ENCODE results near the gene RIPOR2. TPM values are rescaled to one million over a fixed set of nuclear protein-coding genes. Genes with fewer than 3 reads are reported as not detected.
A peak's percentile ranks its signal among the peaks of the same experiment; 100 is the strongest.

RIPOR2 gene
- total RNA-seq, 4 donors from 2014 or later: 5.2 to 34.0 (median 21.2) TPM

DNA sequence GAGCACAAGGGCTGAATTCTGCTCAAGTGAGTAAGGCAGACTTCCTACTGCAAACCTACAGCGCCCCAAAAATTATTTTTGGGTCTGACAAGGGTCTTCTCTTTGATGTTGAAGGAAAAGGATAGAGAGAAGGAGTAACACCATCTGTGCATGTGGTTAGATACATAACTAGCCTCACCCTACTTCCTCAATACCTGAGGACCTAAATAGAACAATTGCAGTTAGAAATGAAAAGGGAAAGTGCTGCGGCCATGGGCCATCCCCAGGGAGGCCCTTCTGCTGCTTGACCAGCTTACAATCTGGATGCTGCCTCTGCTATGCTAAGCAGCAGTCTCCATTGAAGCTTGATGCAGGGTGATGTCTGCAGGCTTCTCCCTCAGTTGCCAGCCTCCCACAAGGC lies 73.8 kb downstream of the RIPOR2 start:
- Histone ChIP-seq H3K4me1 (peaks cover 8 to 10% of the 10 kb centered on the region in 2 donors), H3K9me3 (no peaks in the 10 kb centered on the region), H3K27ac (no peak overlapping the region), H3K4me3 (no peak overlapping the region), H3K27me3 (no peaks in the 10 kb centered on the region), H3K36me3 (peaks cover 0 to 38% of the 10 kb centered on the region in 2 donors)
- DNase-seq: no peak
- ATAC-seq: no peak
- intact Hi-C loops (cut with DNase I; ENCODE audit: low total_unique reads): no loop called here
- in situ Hi-C loops (cut with MboI; ENCODE audit: low sequenced_read_pairs in 4 of 4): loop anchor here in 2 of 4 donors (5.0 to 10.0 kb wide), 2 partner anchors 153 to 205 kb away; no protein-coding TSS in a partner anchor
- TF ChIP-seq, protein P1, sequence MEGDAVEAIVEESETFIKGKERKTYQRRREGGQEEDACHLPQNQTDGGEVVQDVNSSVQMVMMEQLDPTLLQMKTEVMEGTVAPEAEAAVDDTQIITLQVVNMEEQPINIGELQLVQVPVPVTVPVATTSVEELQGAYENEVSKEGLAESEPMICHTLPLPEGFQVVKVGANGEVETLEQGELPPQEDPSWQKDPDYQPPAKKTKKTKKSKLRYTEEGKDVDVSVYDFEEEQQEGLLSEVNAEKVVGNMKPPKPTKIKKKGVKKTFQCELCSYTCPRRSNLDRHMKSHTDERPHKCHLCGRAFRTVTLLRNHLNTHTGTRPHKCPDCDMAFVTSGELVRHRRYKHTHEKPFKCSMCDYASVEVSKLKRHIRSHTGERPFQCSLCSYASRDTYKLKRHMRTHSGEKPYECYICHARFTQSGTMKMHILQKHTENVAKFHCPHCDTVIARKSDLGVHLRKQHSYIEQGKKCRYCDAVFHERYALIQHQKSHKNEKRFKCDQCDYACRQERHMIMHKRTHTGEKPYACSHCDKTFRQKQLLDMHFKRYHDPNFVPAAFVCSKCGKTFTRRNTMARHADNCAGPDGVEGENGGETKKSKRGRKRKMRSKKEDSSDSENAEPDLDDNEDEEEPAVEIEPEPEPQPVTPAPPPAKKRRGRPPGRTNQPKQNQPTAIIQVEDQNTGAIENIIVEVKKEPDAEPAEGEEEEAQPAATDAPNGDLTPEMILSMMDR (IDR thresholded peaks at IDR 0.05 in 4 of 5, conservative IDR thresholded peaks at IDR 0.05 in 1 of 5): no peak
- TF ChIP-seq POLR2A (IDR thresholded peaks at IDR 0.05): no peak

DNA sequence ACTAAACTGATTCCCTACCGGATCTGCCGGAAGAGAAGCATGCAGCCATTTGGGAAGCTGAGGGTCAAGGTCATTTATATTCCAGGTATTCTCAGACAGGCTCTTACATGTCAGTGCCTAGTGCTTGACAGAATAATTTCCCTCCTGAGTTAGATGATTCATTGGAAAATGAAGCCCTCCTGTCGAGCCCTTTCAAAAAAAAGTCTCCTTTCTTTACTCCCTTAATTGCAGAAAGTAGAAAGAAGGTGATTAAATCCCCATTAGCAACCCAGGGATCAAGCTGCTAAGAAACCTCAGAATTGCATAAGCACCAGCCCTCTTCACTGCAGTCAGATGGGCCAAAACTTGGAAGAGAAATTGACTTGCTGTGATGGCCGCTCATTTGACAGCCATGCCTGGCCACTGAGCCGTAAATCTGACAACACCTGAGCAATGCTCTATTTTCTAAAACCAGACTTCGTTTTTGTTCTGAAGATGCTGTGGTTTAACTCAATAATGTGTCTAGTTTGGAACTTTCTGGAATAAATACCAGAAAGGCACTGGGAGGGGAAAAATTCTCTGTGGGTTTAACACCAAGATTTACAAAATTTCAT lies 76.1 kb downstream of the RIPOR2 start:
- Histone ChIP-seq H3K36me3 (peaks cover 0 to 38% of the 10 kb centered on the region in 2 donors), H3K4me3 (no peak overlapping the region), H3K27ac (no peak overlapping the region), H3K9me3 (no peaks in the 10 kb centered on the region), H3K4me1 (peaks cover 0 to 1% of the 10 kb centered on the region in 2 donors), H3K27me3 (no peaks in the 10 kb centered on the region)
- in situ Hi-C loops (cut with MboI; ENCODE audit: low sequenced_read_pairs in 4 of 4) (loop anchor here (5.0 to 10.0 kb wide), 6 partner anchors 133 to 215 kb away; no protein-coding TSS in a partner anchor), intact Hi-C loops (cut with DNase I; ENCODE audit: low total_unique reads) (loop anchor here (5.0 kb wide), 1 partner anchor 73 kb away; no protein-coding TSS in a partner anchor)
- DNase-seq: no peak
- no peak for ATAC-seq
- TF ChIP-seq, protein P1 (IDR thresholded peaks at IDR 0.05 in 4 of 5, conservative IDR thresholded peaks at IDR 0.05 in 1 of 5): no peak
- no peak for TF ChIP-seq POLR2A (IDR thresholded peaks at IDR 0.05)

DNA sequence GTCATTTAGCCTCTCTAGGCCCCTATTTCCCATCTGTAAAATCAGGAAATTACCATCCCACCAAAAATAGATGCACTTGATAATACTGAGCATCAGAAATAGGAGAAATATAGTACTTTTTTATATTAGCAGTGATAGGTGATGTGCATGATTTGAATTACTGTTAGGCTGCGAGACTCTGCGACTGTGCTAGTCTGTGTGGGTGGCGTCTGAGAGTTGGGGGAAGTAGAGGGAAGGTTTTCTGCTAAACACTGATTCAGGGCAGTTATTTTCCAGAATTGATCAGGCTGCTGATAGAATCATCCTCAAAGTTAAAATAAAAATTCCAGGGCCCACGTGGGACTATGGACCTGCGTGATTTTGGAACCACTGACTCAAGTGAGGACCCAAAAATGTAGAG lies 76.6 kb downstream of the RIPOR2 start:
- in situ Hi-C loops (cut with MboI; ENCODE audit: low sequenced_read_pairs in 4 of 4): loop anchor here (5.0 to 10.0 kb wide), 5 partner anchors 133 to 216 kb away; no protein-coding TSS in a partner anchor
- peaks cover 0 to 38% of the 10 kb centered on the region in 2 donors for H3K36me3 ChIP-seq

DNA sequence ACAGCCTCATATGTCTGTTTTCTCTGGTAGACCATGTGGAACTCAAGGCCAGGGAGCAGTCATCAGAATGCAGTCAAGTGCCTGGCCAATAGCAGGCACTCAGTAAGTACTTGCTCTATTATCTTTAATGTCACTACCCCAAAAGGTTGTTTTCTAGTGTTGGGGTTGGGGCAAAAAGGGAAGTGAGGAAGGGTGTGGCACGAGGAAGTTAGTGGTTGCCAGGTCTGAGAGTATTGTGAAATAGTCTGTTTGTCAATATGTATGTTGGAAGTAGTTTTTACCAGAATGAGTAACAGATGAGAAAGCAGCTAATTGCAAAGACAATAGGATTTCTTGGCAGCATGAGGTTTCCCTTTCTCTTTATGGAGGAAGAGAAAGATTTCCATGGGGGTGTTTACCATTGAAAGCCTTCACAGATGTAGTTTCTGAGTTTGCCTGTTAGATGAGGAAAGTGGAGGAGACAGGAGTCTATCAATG lies 77.5 kb downstream of the RIPOR2 start:
- ATAC-seq: peak; percentile 17 to 44
- Histone ChIP-seq H3K27ac (peak overlapping the region; percentile 1 to 41 (median 24)), H3K9me3 (no peaks in the 10 kb centered on the region), H3K4me1 (no peaks in the 10 kb centered on the region), H3K36me3 (peaks cover 0 to 38% of the 10 kb centered on the region in 2 donors), H3K4me3 (no peak overlapping the region), H3K27me3 (no peaks in the 10 kb centered on the region)
- intact Hi-C loops (cut with DNase I; ENCODE audit: low total_unique reads): loop anchor here (5.0 kb wide), 1 partner anchor 74 kb away; no protein-coding TSS in a partner anchor
- TF ChIP-seq POLR2A (IDR thresholded peaks at IDR 0.05): no peak
- TF ChIP-seq, protein P1 (IDR thresholded peaks at IDR 0.05 in 4 of 5, conservative IDR thresholded peaks at IDR 0.05 in 1 of 5): no peak
- in situ Hi-C loops (cut with MboI; ENCODE audit: low sequenced_read_pairs in 4 of 4): loop anchor here (5.0 to 10.0 kb wide), 5 partner anchors 134 to 217 kb away; no protein-coding TSS in a partner anchor
- no peak for DNase-seq

More for the DNA sequence above, 76.6 kb downstream of the RIPOR2 start:
- Histone ChIP-seq H3K4me3 (no peak overlapping the region), H3K27me3 (no peaks in the 10 kb centered on the region), H3K9me3 (no peaks in the 10 kb centered on the region), H3K27ac (peak overlapping the region in 1 of 4 donors; percentile 14), H3K4me1 (no peaks in the 10 kb centered on the region)
- DNase-seq (no peak), ATAC-seq (no peak)
- no peak for TF ChIP-seq POLR2A (IDR thresholded peaks at IDR 0.05)
- TF ChIP-seq, protein P1 (IDR thresholded peaks at IDR 0.05 in 4 of 5, conservative IDR thresholded peaks at IDR 0.05 in 1 of 5): no peak
- intact Hi-C loops (cut with DNase I; ENCODE audit: low total_unique reads): loop anchor here (5.0 kb wide), 1 partner anchor 73 kb away; no protein-coding TSS in a partner anchor
